WTC11 (cell line): ENCODE measurements around the gene SVIL.

Source experiments
- JUN ChIP-seq: sonication (generic); formaldehyde crosslinking; IDR thresholded peaks from 2 replicates; pipeline ENCODE4 v1.8.0; 2023; ENCODE audit warnings: mild to moderate bottlenecking, missing genetic modification reagents
- ZNF232 ChIP-seq: sonication (generic); formaldehyde crosslinking; IDR thresholded peaks from 2 replicates; pipeline ENCODE4 v1.8.0; 2022; ENCODE audit warnings: mild to moderate bottlenecking, missing genetic modification reagents

DNA sequence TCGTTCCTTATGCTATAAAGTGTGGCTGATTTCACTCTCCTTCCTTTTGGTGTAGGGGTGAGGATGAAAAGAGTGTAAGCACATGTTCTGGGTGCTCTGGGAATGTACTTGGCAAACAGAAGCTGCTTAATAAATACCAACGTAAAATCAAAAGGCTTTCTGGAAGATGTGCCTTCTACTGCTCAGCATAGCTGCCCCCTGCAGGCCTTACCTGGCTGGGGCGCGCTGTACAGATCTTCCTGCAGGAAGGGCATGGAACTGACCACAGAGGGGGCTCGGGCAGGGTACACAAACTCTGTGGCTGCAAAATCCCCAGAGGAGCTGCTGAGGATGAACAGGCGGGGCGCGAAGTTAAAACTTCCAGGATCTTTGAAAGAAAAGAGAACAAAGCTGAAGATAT is 169.4 kb downstream of the SVIL start:
- no peak for TF ChIP-seq JUN (CRISPR knock-in tag)
- TF ChIP-seq ZNF232 (CRISPR knock-in tag) = no peak
